ENCODE measurements around the gene EEF1A1. TPM values are rescaled to one million over a fixed set of nuclear protein-coding genes. Genes with fewer than 3 reads are reported as not detected.

The EEF1A1 gene
- total RNA-seq = 14,327 and 16,437 TPM in 2 replicates

DNA sequence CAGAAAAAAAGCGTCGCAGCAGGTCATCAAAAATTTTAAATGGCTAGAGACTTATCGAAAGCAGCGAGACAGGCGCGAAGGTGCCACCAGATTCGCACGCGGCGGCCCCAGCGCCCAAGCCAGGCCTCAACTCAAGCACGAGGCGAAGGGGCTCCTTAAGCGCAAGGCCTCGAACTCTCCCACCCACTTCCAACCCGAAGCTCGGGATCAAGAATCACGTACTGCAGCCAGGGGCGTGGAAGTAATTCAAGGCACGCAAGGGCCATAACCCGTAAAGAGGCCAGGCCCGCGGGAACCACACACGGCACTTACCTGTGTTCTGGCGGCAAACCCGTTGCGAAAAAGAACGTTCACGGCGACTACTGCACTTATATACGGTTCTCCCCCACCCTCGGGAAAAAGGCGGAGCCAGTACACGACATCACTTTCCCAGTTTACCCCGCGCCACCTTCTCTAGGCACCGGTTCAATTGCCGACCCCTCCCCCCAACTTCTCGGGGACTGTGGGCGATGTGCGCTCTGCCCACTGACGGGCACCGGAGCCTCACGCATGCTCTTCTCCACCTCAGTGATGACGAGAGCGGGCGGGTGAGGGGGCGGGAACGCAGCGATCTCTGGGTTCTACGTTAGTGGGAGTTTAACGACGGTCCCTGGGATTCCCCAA lies at the start of gene EEF1A1:
EEF1A1 (minus strand) TSS at position 345 of the 663 bp plus-strand sequence. CDS start 1,006 bp downstream, outside the sequence.

Small RNA genes lying within 50 kb of the gene (small RNA-seq; reads per million reads assigned to genes)
- gene AL603910.2 (not detected), gene RN7SL827P (not detected)

Other genes with a start within 250 kb of the EEF1A1 start
- gene DPPA5, start 166.8 kb downstream of the EEF1A1 start, total RNA-seq = not detected in 2 replicates
- gene KHDC3L, start 158.4 kb downstream of the EEF1A1 start, total RNA-seq = not detected in 2 replicates
- gene OOEP, start 151.1 kb downstream of the EEF1A1 start, total RNA-seq = not detected in 2 replicates
- 0.66 and 0.72 TPM in 2 replicates for gene DDX43, start 126.2 kb downstream of the EEF1A1 start, total RNA-seq
- gene CGAS, start 68.7 kb downstream of the EEF1A1 start, total RNA-seq = 11.3 and 14.3 TPM in 2 replicates
- gene MTO1, start 59.3 kb downstream of the EEF1A1 start, total RNA-seq = 38.2 and 41.8 TPM in 2 replicates
- gene SLC17A5, start 133.0 kb upstream of the EEF1A1 start, total RNA-seq = 17.1 and 18.2 TPM in 2 replicates
- 30.5 and 44.1 TPM in 2 replicates for gene CD109, start 175.2 kb upstream of the EEF1A1 start, total RNA-seq

All from thoracic aorta endothelial cell (primary cell).